ENCODE data around the gene EGFLAM.

DNA sequence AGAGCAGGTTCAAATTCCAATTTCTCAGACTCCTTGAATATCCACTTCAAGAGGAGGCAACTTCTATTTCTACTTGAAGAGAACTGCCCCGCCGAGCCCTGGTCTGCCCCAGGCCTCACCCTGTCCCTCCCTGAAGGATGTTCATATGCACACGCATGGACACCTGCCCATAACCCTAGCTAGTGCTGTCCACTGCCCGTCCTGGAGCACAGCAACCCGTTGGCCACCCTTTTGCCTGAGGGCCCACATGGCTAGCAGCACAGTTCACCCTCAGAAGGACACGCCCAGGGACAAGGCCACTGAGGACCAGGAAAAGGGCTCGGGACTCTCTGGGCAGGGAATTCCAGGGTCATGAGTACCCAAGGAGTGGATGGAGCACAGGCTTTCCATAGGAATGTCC, 63.6 kb downstream of the EGFLAM start:
- TF ChIP-seq, protein P1, sequence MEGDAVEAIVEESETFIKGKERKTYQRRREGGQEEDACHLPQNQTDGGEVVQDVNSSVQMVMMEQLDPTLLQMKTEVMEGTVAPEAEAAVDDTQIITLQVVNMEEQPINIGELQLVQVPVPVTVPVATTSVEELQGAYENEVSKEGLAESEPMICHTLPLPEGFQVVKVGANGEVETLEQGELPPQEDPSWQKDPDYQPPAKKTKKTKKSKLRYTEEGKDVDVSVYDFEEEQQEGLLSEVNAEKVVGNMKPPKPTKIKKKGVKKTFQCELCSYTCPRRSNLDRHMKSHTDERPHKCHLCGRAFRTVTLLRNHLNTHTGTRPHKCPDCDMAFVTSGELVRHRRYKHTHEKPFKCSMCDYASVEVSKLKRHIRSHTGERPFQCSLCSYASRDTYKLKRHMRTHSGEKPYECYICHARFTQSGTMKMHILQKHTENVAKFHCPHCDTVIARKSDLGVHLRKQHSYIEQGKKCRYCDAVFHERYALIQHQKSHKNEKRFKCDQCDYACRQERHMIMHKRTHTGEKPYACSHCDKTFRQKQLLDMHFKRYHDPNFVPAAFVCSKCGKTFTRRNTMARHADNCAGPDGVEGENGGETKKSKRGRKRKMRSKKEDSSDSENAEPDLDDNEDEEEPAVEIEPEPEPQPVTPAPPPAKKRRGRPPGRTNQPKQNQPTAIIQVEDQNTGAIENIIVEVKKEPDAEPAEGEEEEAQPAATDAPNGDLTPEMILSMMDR (IDR thresholded peaks at IDR 0.05): no peak
- TF ChIP-seq POLR2A (IDR thresholded peaks at IDR 0.05): no peak
